ENCODE measurements around the gene HYDIN.
"Not testable (repeated sequence)": the region's sequence is repeated elsewhere in the genome, so short reads cannot be mapped to it uniquely, and the experiment has no call there.

The HYDIN gene

DNA sequence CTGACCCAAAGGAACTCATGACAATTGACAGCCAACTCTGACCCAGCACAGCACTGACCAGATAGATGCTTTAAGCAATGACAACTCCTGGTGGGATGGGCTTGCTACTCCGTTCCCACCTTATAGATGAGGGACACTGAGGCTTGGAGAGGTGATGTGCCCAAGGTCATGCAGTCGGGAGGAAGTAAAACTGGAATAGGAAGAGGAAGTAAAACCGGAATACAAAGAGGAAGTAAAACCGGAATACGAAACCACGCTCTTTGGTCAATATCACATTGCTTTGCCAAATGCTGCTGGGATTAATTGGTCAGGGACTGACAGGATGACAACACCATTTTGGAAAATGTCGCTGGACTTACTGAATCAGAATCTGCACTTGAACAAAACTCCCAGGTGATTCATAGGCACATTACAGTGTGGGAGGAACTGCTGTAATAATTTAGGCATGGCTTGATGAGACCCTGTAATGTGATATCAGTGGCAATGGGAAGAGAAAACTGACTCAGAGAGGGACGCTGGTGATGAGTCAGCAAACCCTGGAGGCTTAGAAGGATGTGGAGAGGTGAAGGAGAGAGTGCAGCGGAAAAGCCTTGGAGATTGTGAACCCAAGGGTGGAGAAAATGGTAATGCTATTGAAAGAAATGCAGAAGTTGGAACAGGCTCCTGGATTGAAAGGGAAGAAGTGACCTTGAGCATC is 243.4 kb downstream of the HYDIN start:
- not testable (repeated sequence) for DNase-seq

DNA sequence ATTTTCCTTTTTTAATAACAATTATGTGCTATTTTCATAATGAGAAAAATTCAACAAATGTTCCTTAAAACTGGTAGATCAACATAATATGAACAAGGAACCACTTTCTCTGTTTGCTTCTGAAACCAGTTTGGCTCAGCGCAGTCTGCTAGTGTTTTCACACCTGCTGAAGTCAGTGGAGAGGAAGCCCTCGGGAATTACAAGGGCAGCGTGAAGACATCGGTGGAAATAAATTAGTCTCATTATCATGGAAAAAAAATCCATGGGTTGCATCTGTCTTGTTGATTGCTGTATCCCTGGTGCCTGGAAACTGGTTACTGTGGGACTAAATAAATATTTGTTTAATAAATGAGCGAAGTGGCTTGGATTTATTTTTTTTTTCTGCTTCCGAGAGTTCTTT is 245.8 kb downstream of the HYDIN start:
- DNase-seq: not testable (repeated sequence)

DNA sequence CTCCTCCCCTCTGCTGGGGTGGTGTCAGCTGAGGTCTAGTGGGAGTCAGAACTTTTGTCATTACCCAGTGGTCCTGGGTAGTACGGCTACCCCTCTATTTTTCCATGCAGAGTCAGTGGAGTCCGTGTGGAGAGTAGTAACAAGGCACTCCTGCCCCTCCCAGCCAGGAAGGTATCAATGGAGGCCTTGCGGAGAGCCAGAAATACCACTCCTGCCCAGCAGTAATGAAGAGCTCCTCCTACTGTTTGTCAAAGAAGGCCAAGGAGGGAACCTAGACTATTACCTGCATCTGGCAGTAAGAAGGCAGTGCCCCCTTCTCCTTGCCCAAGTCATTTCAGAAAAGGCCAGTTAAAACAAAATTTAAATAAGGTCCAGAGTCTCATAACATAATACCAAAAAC is 262.2 kb downstream of the HYDIN start:
- DNase-seq: not testable (repeated sequence)

DNA sequence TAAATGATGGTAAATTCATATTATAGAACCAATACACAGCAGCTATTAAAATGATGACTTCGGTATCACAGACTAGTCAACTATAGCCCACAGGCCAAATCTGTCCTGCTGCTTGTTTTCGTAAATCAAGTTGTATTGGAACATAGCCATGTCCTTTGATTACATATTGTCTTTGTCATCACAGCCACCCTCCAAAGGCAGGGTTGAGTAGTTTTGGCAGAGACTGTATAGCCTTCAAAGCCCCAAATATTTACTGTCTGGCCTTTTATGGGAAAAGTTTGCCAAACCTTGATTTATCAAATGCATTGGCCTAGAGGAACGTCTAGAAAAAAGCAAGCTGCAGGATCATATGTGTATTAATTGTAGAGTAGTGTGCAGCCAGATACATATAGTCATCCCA is 270.4 kb downstream of the HYDIN start:
- DNase-seq: not testable (repeated sequence)

DNA sequence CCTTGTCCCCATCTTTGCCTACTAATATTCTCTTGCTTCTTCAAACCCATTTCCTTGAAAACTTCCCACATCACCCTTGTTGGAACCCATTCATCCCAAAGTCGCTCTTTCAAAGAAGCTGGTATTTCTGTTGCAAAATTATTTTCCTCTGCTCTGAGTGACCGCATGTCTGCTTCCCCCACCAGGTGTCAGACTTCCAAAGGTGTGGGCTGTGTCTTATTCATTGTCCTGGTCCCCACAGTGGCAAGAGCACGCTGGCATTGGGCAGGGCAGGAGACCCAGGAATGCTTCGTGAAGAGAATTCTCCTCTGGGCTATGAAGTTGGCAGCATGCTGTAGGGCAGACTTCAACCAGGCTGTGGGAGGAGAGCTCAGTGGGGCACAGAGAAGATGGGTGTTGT is 275.6 kb downstream of the HYDIN start:
- not testable (repeated sequence) for DNase-seq

DNA sequence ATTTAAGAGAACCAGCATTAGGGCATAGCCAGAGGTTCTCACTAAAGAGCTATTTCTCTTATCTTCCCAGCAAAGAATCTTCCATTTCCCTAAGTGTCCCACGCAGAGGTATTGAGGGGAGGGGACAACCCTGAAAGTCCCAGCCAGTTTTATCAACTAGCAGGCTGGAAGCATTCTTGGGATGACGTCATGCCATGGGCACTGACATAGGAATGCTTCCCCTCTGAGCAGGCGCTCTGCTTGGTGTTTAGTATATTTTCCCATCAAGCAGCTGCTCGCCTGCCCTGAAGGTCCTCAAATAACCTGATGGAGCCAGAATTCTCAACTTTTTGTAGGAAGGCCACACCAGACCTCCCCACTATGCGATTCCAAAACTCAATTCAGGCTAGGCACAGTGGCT is 276.7 kb downstream of the HYDIN start:
- DNase-seq: not testable (repeated sequence)

DNA sequence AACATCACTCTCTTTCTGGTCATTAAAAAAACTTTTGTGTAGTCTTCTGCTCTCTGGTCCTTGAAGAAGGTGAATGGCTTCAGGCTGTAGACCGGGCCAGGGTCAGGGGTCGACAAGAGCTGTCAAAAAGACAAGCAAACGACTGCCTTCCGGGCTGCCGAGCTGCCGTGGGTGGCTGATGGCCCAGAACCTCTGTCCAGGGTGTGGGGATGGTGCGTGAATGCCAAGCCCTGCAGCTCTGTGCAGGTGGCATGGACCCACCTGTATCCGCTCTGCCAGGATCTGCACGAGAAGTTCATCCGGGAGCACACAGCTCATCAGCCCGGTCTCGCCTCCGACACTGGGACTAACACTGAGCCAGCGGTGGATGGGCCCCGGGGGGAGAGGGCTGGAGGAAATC is 287.0 kb downstream of the HYDIN start:
- DNase-seq: not testable (repeated sequence)

DNA sequence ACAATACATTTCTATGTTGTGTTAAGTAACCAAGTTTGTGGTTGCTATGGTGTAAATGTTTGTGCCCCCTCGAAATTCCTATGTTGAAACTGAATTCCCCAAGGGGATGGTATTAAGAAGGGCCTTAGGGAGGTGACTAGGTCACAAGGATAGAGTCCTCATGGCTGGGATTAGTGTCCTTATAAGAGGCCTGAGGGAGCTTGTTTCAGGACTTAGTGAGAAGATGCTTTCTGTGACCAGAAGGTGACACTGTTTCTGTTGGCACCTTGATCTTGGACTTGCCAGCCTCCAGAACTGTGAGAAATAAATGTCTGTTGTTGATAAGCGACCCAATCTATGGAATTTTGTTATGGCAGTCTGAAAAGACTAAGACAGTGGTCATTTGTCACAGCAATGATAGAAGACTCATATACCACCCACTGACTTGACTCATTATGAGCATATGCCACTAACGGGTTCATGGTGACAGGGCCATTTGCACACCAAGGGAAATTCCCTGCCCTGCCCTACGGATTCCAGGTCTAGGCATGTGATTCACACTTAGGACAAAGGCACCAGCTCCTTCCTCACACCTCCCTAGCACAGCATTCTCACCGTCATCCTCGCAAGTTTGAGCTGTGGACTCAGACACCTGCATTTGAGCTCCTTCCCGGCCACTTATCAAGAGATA is 290.7 kb downstream of the HYDIN start:
- DNase-seq: not testable (repeated sequence)

DNA sequence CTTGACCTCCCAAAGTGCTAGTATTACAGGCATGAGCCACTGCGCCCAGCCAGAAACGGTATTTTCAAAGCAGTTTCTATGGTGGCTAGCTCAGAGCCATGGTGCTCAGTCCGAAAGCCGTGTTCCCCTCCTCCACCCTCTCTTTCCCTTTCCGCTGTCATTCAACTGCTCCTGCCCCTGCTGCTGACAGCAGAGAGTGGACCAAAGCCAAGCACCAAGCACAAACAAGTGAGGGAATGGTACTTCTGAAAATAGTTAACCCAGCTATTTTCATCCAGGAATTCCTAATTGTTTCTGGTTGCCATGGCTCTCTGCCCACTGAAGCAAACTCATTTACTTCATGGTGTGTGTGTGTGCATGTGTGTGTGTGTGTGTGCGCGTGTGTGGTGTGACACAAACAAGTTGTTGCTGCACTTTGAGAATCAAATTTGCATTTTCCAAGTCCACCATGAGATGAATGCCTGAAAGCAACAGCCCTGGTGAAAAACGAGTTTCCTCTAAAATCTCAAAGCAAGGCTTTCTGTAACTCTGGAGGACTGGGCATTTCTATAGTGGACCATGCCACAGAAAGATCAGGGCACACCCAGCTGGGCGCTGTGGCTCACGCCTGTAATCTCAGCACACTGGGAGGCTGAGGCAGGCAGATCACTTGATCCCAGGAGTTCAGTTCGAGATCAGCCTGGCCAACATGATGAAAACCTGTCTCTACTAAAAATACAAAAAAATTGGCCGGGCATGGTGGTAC is 293.6 kb downstream of the HYDIN start:
- not testable (repeated sequence) for DNase-seq

DNA sequence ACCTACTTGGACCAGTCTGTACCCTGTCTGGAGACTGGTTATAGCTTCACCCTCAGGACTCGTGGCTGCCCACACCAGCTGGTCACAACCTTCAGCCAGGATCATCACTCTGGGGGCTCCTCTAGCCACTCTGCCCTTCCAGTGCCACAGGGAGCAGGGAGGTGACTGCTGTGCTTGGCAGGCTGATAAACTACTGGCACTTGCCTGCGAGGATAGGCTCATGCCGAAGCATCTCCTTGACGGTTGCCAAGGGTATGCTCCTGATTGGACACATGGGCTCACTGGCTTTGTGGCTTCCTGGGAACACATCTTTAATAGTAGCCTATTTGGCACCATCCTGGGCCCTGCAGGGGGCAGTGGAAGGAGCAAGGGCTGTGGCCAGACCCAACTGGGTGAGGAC is 295.2 kb downstream of the HYDIN start:
- DNase-seq: not testable (repeated sequence)

DNA sequence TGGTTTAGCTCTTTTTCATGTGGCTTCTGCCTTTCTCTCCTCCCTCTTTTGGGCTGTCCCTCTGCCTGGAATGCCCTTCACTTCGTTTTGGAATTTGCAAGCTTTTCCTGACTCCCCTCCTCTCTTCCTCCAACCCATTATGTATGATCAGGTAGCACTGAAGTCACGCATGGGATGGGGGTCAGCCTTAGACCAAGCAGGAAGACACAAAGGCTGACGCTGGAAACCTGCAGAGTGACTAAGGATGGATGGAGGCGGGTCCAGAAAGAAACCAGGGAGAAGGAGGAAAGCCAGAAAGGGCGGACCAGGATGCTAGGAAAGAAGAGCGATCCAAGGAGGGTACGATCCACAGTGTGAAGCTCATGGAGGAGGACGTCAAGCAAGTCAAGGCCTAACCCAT is 296.8 kb downstream of the HYDIN start:
- not testable (repeated sequence) for DNase-seq

DNA sequence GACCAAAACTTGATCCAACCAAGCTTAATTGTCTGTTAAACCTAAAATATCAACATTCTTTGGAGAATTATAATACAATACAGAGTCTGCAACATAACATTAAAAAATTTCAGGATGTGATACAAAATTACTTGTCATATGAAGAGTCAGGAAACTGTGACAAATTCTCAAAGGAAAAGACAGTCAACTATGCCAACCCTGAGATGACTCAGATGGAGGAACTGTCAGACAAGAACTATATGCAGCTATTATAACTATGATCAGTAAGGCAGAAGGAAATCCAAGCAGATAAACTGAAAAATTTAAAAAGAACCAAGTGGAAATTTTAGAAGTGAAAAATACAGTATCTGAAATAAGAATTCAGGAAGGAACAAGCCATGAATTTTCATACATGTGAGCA is 299.8 kb downstream of the HYDIN start:
- not testable (repeated sequence) for DNase-seq

DNA sequence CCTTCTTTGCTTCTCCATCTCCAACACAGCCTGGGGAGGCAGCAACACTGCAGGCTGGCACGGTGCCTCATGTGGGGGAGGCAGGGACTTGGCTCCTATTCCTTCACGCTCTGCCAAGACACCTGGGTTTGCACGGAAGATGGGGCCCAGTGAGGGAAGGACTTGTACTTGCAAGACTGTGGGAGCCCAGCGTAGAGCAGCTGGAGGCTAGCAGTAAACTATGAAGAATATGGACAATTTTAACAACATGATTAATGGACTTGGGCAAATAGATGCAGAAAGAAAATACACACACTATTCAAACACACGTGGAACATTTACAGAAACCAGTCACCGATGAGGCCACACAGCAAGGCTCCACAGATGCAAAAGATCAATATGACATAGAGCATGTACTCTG is 308.4 kb downstream of the HYDIN start:
- not testable (repeated sequence) for DNase-seq

DNA sequence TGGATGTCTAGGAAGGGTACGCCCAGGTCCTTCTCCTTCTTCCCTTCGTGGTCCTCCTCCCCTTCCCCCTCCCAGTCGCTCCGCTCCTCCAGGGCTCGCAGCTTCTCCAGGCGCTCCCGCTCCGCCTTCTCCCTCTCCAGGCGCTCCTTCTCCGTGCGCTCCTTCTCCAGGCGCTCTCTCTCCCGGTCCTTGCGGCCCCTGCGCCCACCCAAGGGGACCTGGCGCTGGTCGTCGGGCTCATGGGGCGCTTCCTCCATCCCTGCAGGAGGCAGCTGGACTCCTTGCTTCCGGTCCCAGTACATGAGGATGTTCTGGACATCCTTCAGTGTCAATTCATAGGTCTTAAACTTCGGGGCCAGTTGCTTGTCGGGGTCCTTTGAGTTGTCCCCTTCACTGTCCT is 309.9 kb downstream of the HYDIN start:
- DNase-seq: not testable (repeated sequence)

DNA sequence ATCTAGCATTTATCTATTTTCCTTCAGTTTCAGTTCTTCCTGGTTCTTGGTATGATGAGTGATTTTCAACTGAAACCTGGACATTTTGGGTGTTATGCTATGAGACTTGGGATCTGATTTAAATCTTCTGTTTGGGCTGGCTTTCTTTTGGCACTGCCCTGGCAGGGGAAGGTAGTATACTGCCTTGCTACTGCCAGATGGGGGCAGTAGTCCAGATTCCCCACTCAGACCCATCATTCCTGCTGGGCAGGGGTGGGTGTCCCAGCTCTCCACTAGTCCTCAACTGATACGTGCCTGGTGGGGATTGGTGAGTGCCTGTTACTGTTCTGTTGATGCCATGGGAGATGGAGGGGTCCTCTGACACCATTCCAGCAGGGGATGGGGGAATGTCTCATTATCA is 342.3 kb downstream of the HYDIN start:
- not testable (repeated sequence) for DNase-seq

DNA sequence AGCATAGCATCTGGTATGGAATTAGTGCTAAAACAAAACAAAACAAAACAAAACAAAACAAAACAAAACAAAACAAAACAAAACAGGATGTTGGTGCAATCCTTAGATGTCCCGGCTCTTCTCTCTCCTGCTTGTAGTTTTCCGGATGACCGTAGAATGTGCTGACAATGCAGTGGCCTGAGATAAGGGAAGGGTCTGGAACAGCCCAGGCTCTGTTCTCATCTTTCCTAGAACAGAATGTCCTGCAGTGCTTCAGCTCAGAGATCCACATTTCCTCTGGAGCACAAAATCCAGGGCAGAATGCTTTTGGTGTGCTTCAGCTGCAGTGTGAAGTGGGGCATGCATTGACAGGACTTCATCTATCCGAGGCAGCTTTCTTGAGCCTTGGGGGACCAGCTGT is 345.9 kb downstream of the HYDIN start:
- DNase-seq: not testable (repeated sequence)

DNA sequence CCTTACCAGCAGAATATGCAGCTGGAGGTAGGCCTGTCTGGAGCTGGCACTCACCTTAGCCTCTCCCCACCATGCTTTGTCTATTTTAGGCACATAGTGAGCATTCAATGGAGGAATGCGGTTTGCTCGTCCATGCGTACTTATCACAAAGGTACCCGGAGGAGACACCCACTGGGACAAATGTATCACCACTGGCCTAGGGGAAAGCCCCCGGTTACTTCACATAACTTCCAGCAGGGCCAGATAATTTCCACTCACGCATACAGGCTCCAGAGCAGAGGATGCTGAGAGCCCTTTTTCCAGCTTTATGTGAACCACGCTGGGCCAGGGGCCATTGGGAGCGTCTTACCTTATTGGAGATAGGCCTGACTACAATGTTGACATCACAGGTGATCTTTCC is 348.2 kb downstream of the HYDIN start:
- DNase-seq: not testable (repeated sequence)

DNA sequence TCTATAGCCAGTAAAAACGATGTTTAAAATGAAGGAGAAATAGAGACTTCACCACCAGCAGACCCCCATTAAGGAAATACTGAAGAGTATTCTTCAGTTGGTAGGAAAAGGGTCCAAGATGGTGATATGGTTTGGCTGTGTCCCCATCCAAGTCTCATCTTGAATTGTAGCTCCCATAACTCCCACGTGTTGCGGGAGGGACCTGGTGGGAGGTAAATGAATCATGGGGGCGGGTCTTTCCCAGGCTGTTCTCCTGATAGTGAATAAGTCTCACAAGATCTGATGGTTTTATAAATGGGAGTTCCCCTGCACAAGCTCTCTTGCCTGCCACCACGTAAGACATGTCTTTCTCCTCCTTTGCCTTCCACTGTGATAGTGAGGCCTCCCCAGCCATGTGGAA is 352.6 kb downstream of the HYDIN start:
- not testable (repeated sequence) for DNase-seq

DNA sequence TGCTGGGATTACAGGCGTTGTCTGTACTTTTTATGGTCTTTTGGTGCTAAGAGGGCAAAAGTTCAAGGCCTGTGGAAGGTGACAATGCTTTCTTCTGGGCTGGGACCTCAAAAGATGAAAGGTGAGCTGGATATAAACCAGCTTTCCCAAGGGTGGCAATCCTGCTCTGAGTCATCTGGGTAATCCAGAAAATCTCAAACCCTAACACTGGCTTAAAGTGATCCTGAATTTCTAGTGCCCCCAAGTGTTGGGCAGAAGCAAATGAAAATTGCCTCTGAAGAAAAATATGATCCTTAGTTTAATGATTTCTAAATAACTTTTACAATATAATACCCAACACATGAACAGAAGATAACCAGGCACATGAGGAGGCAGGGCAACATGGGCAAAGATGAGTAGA is 354.1 kb downstream of the HYDIN start:
- DNase-seq: not testable (repeated sequence)

DNA sequence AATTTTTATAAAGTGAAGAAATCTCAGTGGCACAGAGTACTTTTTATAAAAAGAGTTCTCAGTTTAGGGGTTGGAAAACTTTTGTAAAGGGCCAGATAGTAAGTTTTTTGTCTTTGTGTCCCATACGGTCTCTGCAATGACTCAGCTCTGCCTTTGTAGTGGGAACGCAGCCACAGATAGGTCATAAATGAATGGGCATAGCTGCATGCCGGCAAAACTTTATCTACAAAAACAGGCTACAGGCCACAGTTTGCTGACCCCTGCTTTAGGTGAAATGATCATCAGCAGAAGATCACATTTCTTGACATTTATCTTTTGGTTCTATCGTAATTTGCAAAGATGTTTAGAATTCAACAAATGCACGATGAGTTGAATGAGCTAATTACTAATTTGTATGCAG is 365.8 kb downstream of the HYDIN start:
- not testable (repeated sequence) for DNase-seq

DNA sequence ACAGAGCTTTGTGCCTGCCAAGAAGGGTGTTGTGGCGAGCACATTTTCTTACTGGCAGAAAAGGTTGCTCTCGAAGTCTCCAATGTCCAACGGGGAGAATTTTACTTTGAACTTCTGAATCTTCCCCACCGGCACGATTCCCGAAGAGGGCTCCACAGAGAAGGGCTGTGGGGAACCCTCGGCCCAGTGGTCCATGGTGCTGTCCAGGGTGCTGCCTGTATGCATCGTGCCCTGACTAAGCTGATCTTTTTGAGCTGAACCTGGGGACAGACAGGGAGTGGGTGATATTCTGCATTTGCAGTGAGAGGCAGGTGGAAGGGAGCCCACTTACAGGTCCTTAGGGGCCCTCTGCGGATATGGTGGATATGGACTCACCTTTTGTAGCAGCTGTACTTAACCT is 368.5 kb downstream of the HYDIN start:
- not testable (repeated sequence) for DNase-seq

DNA sequence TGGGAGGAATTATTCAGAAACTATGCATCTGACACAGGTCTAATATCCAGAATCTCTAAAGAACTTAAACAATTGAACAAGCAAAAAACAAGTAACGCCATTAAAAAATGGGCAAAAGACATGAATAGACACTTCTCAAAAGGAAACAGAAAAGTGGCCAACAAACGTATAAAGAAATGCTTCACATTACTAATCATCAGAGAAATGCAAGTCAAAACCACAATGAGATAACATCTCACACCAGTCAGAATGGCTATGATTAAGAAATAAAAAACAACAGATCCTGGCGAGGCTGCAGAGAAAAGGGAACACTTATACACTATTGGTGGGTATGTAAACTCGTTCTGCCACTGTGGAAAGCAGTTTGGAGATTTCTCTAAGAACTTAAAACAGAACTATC is 379.2 kb downstream of the HYDIN start:
- not testable (repeated sequence) for DNase-seq

DNA sequence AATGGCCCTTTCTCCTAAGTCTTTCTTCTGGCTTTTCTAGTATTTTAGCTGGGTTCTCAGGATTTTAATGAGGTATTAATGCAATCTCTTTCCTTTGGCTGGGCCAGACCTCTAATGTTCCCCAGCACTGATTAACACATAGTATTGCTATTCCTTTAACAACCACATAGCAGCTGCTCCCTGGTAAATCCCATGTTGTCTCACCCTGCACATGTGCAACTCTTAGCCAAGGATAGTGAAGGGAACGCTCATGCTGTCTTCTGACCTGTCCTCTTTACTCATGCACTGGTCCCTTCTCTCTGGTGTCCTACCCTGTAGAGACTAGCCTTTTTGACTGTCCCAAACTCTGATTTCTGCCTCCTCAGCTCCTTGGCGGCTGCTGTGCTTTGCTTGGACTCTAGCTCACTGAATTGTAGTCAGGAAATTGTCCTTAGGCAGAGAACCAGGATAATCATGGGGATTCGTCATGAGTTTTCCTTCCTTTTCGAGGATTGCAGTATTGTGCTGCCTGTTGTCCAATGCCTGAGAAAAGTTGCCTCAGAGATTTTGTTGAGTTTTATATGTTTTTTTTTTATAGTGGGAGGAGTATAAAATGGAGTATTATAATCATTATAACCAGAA is 406.9 kb downstream of the HYDIN start:
- DNase-seq: not testable (repeated sequence)
